HepG2 (cell line): ENCODE data around the gene POLN. TPM values are rescaled to one million over a fixed set of nuclear protein-coding genes. Genes with fewer than 3 reads are reported as not detected.
A peak's percentile ranks its signal among the peaks of the same experiment; 100 is the strongest.

Experiments used
- ATAC-seq: fragments of 200-7000 bp; cut with Tn5 transposase; 3 replicates; pipeline ENCODE4 v1.9.1; 2020; ENCODE audit warnings: mild to moderate bottlenecking, moderate library complexity
- BruUV-seq: library from RNA; stranded (reverse); fragments of 400-500 nt; replicated peaks from 2 replicates; lab custom pipeline; 2021; lab: Mats Ljungman, UMichigan
- CTCF ChIA-PET: fragments of 300-600 bp; formaldehyde crosslinking; extraction: SDS; loops from one replicate; lab custom pipeline; 2021; ENCODE audit warnings: low total read pairs, inconsistent platforms, low intra/inter-chr PET ratio; lab: Yijun Ruan, JAX
- POLR2A ChIA-PET: fragments of 350-600 bp; sonication (Branson Sonifier 250); formaldehyde crosslinking; loops from one replicate; lab custom pipeline; 2020; ENCODE audit warnings: antibody characterized with exemption, inconsistent platforms; lab: Yijun Ruan, JAX
- DNase-seq: peaks from one replicate; pipeline ENCODE4 v3.0.0-alpha.2; 2015; ENCODE audit warnings: low spot score
- FAIRE-seq: peaks from 3 replicates; lab custom pipeline; 2011; peaks lifted over from hg19 to GRCh38; lab: Jason Lieb, UNC
- H2AFZ ChIP-seq: one replicate; pipeline ENCODE4 v1.6.1; 2011; ENCODE audit warnings: low read length, inconsistent platforms
- H3K27ac ChIP-seq: fragments of 300-600 bp; 3 replicates; pipeline ENCODE4 v1.8.0; 2011; ENCODE audit warnings: mixed run types, mild to moderate bottlenecking, mixed read lengths, low read length, inconsistent platforms; ENCODE audit not compliant: insufficient read depth; ENCODE audit errors: extremely low read length
- H3K27me3 ChIP-seq, 2 experiments: fragments of 200-600 bp in 1 of 2; 2 replicates in 1 of 2; 3 replicates in 1 of 2; pipeline versions ENCODE4 v1.6.0 to v1.8.0; 2011; ENCODE audit warnings: low read length in 2 of 2, mild to moderate bottlenecking in 2 of 2, moderate library complexity in 2 of 2, inconsistent platforms in 1 of 2; ENCODE audit not compliant: insufficient read depth in 2 of 2, control insufficient read depth in 1 of 2
- H3K36me3 ChIP-seq, 2 experiments: fragments of 200-600 bp in 1 of 2; replicated peaks in 1 of 2; 2 replicates in 1 of 2; 3 replicates in 1 of 2; pipeline versions ENCODE4 v1.5.1 to v1.8.0; 2011; ENCODE audit warnings: low read length in 2 of 2, inconsistent platforms in 1 of 2; ENCODE audit not compliant: insufficient read depth in 2 of 2, control insufficient read depth in 1 of 2
- H3K4me1 ChIP-seq: 2 replicates; pipeline ENCODE4 v1.5.1; 2012; ENCODE audit warnings: low read length, inconsistent platforms; ENCODE audit not compliant: insufficient read depth
- H3K4me2 ChIP-seq: 2 replicates; pipeline ENCODE4 v1.6.0; 2011; ENCODE audit warnings: low read depth, low read length, inconsistent platforms
- H3K4me3 ChIP-seq, 3 experiments: fragments of 200-600 bp in 1 of 3; sonication (generic), shearing (Covaris generic) in 1 of 3; replicated peaks in 1 of 3; 2 replicates each; pipeline ENCODE4 v1.5.1; 2011 to 2016; ENCODE audit warnings: low read length in 3 of 3, inconsistent platforms in 2 of 3, low read depth in 2 of 3, mild to moderate bottlenecking in 2 of 3, control low read depth in 1 of 3, mixed read lengths in 1 of 3; ENCODE audit not compliant: insufficient read depth in 1 of 3
- H3K79me2 ChIP-seq: one replicate; pipeline ENCODE4 v1.6.1; 2011; ENCODE audit warnings: low read length, inconsistent platforms; ENCODE audit not compliant: insufficient read depth
- H3K9ac ChIP-seq: 2 replicates; pipeline ENCODE4 v1.6.0; 2011; ENCODE audit warnings: mild to moderate bottlenecking, low read depth, low read length, inconsistent platforms; ENCODE audit not compliant: insufficient read depth
- H3K9me3 ChIP-seq: 2 replicates; pipeline ENCODE4 v1.5.1; 2012; ENCODE audit warnings: mild to moderate bottlenecking, low read length
- H4K20me1 ChIP-seq: 2 replicates; pipeline ENCODE4 v1.6.0; 2011; ENCODE audit warnings: inconsistent platforms, mild to moderate bottlenecking, low read length, moderate library complexity; ENCODE audit not compliant: insufficient read depth
- BHLHE40 ChIP-seq: IDR thresholded peaks from 2 replicates; pipeline ENCODE4 v1.6.1; 2011; ENCODE audit warnings: low read length, improper control_type of control experiment
- DMAP1 ChIP-seq: IDR thresholded peaks from 2 replicates; pipeline ENCODE4 v1.6.1; 2016
- HOXA5 ChIP-seq: sonication (generic); formaldehyde crosslinking; IDR thresholded peaks from 2 replicates; pipeline ENCODE4 v1.4.0; 2020; ENCODE audit warnings: missing genetic modification reagents
- MBD4 ChIP-seq: IDR thresholded peaks from 2 replicates; pipeline ENCODE4 v1.6.1; 2012; ENCODE audit warnings: low read length, inconsistent platforms, borderline replicate concordance
- MED13 ChIP-seq: sonication (generic); formaldehyde crosslinking; IDR thresholded peaks from 2 replicates; pipeline ENCODE4 v1.5.0; 2020; ENCODE audit warnings: missing genetic modification reagents
- NCOR1 ChIP-seq: fragments of 200-600 bp; sonication (generic); IDR thresholded peaks from 2 replicates; pipeline ENCODE4 v1.7.0; 2017; ENCODE audit warnings: antibody characterized with exemption, low read length, borderline replicate concordance
- NR2F2 ChIP-seq: IDR thresholded peaks from 2 replicates; pipeline ENCODE4 v1.6.1; 2012; ENCODE audit warnings: low read depth, inconsistent platforms, borderline replicate concordance
- ZFP1 ChIP-seq: IDR thresholded peaks from 2 replicates; pipeline ENCODE4 v1.6.1; 2016
- ZNF263 ChIP-seq: sonication (generic); formaldehyde crosslinking; IDR thresholded peaks from 2 replicates; pipeline ENCODE4 v1.4.0; 2020; ENCODE audit warnings: missing genetic modification reagents
- ZNF598 ChIP-seq: sonication (generic); formaldehyde crosslinking; IDR thresholded peaks from 2 replicates; pipeline ENCODE4 v1.5.1; 2020; ENCODE audit warnings: mild to moderate bottlenecking, missing genetic modification reagents, borderline replicate concordance
- ZNF614 ChIP-seq: IDR thresholded peaks from 2 replicates; pipeline ENCODE4 v1.6.1; 2018; ENCODE audit warnings: missing biosample characterization, missing genetic modification reagents, inconsistent platforms, borderline replicate concordance
- ZNF775 ChIP-seq: sonication (generic); formaldehyde crosslinking; IDR thresholded peaks from 2 replicates; pipeline ENCODE4 v1.4.0; 2020; ENCODE audit warnings: missing genetic modification reagents, mild to moderate bottlenecking, moderate library complexity, borderline replicate concordance
- ZNF883 ChIP-seq: sonication (generic); formaldehyde crosslinking; IDR thresholded peaks from 2 replicates; pipeline ENCODE4 v1.5.1; 2020; ENCODE audit warnings: mild to moderate bottlenecking, missing genetic modification reagents; ENCODE audit errors: not compliant biosample characterization
- WGBS: methylation state at CpG from one replicate; pipeline ENCODE4 v1.1.6; 2017; ENCODE audit warnings: low lambda C conversion rate; 5-methylcytosine and 5-hydroxymethylcytosine counted together
- in situ Hi-C: cut with HindIII; loops from 2 replicates; pipeline ENCODE4 v1.10.0; 2017; ENCODE audit warnings: low pct_unique_long_range_greater_than_20kb; ENCODE audit not compliant: extremely low pct_ligation_motif_present
- intact Hi-C: fragments of 100-400 bp; cut with micrococcal nuclease; formaldehyde crosslinking; loops from one replicate; pipeline ENCODE4 v1.10.0; 2022; ENCODE audit not compliant: unreplicated experiment
- polyA plus RNA-seq, 8 experiments: library from polyadenylated mRNA; depleted of rRNA in 3 of 8; stranded (reverse) in 7 of 8; unstranded in 1 of 8; fragments of >200 nt; fragmentation: Illumina TruSeq in 4 of 8; extraction: Trizol in 4 of 8; gene quantifications; 2 replicates each; pipeline versions ENCODE4 v1.2.1 to v1.2.3, GENCODE V29; 2011 to 2016; ENCODE audit warnings: low read depth in 4 of 8, missing spikeins in 1 of 8, mixed read lengths in 1 of 8; ENCODE audit not compliant: insufficient read depth in 1 of 8
- total RNA-seq, 5 experiments: library from RNA; depleted of rRNA; stranded (reverse); fragments of >200 nt; fragmentation: Illumina TruSeq; extraction: Trizol; gene quantifications; 2 replicates each; pipeline ENCODE4 v1.2.3, GENCODE V29; 2016; ENCODE audit warnings: low read depth in 1 of 5
- TF ChIP-seq, protein P1 (sequence below): sonication (generic); formaldehyde crosslinking; IDR thresholded peaks from 2 replicates; pipeline ENCODE4 v1.4.0; 2020; ENCODE audit warnings: missing genetic modification reagents
- TF ChIP-seq, protein P2 (sequence below): sonication (generic); formaldehyde crosslinking; IDR thresholded peaks from 2 replicates; pipeline ENCODE4 v1.4.0; 2020; ENCODE audit warnings: missing genetic modification reagents

Gene POLN
- total and polyA plus RNA-seq, 2 of the 13 experiments (the other 11 are each of a cell fraction or from before 2014, with no cell fraction given) = 0.93 to 1.5 TPM

- Histone ChIP-seq H4K20me1 (no peaks in the 10 kb centered on the region), H3K9me3 (no peaks in the 10 kb centered on the region), H3K79me2 (no peaks in the 10 kb centered on the region), H3K27me3 (peaks cover 0 to 7% of the 10 kb centered on the region in 2 experiments; a peak in 1 of 5 replicates), H2AFZ (no peak overlapping the region), H3K9ac (no peak overlapping the region), H3K4me2 (no peak overlapping the region), H3K27ac (no peak overlapping the region), H3K36me3 (no peaks in the 10 kb centered on the region), H3K4me1 (peaks cover 21% of the 10 kb centered on the region), H3K4me3 (no peak overlapping the region)
- ChIA-PET POLR2A (no interaction called here), CTCF (no interaction called here)
- BruUV-seq = no TSS peak
- intact Hi-C loops (no loop called here), in situ Hi-C loops (no loop called here)
- FAIRE-seq (no peak), ATAC-seq (no peak; the same call in 2 of the 3 replicates), DNase-seq (no peak)
- TF ChIP-seq DMAP1 (CRISPR knock-in tag) (no peak), ZNF883 (CRISPR knock-in tag) (no peak), NCOR1 (no peak), NR2F2 (no peak), ZNF775 (CRISPR knock-in tag) (no peak)
- 43% methylated on average over 6 of the region's 8 CpGs for WGBS
Observed at GRCh38 chr4:2141022-2141761, 100.7 kb downstream of the POLN start.

DNA sequence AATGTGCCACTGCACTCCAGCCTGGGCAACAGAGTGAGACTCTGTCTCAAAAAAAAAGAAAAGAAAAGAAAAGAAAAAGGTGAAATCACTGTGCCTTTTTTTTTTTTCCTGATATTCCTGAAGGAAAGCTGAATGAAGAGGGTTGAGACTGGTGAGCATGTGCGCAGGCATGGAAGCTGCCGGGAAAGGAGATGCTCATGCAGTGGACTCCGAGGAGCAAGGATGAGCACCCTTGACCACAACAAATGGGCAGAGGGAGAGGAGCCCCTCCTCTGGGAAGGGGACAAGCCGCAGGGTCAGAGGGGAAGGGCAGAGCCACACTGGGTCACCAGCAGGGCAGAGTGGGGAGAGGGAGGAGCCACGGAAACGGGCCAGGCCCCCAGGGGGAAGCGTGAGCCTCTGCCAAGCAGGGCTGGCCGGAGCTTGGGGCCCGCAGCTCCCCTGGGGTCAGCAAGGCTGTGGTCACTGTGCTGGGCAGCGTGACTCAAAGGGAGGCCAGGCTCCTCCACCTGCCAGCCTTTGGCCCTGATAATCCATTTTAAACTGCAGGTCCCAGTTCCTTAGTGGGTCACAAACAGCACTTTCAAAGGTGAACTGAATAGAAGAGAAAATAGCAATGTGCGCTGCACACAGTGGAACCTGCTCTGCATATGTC lies 102.9 kb downstream of the POLN start:
- H3K4me1 ChIP-seq = peaks cover 21% of the 10 kb centered on the region
- ATAC-seq (peak; percentile 32; the same call in 2 of the 3 replicates), DNase-seq (no peak), FAIRE-seq (no peak)
- no peak overlapping the region for H3K4me3 ChIP-seq
- H3K9me3 ChIP-seq = no peaks in the 10 kb centered on the region
- WGBS = 42% methylated on average over 7 of the region's 11 CpGs
- no peaks in the 10 kb centered on the region for H3K36me3 ChIP-seq
- H3K9ac ChIP-seq = no peak overlapping the region
- BruUV-seq = no TSS peak
- intact Hi-C loops = no loop called here
- POLR2A ChIA-PET = no interaction called here
- no peak overlapping the region for H3K27ac ChIP-seq
- no peak overlapping the region for H2AFZ ChIP-seq
- no peak overlapping the region for H3K4me2 ChIP-seq
- H3K79me2 ChIP-seq = no peaks in the 10 kb centered on the region
- in situ Hi-C loops = no loop called here
- CTCF ChIA-PET = no interaction called here
- H4K20me1 ChIP-seq = no peaks in the 10 kb centered on the region
- H3K27me3 ChIP-seq = peaks cover 0 to 7% of the 10 kb centered on the region in 2 experiments; a peak in 2 of 5 replicates
- TF ChIP-seq, protein P1, sequence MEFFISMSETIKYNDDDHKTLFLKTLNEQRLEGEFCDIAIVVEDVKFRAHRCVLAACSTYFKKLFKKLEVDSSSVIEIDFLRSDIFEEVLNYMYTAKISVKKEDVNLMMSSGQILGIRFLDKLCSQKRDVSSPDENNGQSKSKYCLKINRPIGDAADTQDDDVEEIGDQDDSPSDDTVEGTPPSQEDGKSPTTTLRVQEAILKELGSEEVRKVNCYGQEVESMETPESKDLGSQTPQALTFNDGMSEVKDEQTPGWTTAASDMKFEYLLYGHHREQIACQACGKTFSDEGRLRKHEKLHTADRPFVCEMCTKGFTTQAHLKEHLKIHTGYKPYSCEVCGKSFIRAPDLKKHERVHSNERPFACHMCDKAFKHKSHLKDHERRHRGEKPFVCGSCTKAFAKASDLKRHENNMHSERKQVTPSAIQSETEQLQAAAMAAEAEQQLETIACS = no peak
- TF ChIP-seq ZNF598 (no peak), BHLHE40 (no peak), ZFP1 (no peak), MBD4 (no peak), MED13 (CRISPR knock-in tag) (no peak), ZNF614 (CRISPR knock-in tag) (no peak), ZNF263 (CRISPR knock-in tag) (no peak), HOXA5 (CRISPR knock-in tag) (no peak)
- TF ChIP-seq, protein P2, sequence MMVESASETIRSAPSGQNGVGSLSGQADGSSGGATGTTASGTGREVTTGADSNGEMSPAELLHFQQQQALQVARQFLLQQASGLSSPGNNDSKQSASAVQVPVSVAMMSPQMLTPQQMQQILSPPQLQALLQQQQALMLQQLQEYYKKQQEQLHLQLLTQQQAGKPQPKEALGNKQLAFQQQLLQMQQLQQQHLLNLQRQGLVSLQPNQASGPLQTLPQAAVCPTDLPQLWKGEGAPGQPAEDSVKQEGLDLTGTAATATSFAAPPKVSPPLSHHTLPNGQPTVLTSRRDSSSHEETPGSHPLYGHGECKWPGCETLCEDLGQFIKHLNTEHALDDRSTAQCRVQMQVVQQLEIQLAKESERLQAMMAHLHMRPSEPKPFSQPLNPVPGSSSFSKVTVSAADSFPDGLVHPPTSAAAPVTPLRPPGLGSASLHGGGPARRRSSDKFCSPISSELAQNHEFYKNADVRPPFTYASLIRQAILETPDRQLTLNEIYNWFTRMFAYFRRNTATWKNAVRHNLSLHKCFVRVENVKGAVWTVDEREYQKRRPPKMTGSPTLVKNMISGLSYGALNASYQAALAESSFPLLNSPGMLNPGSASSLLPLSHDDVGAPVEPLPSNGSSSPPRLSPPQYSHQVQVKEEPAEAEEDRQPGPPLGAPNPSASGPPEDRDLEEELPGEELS (CRISPR knock-in tag) = no peak
